ENCODE data around the gene SPEN.

GRCh38 chr1:15959424-15959823, 111.9 kb downstream of the SPEN start:
- TF ChIP-seq POLR2A (IDR thresholded peaks at IDR 0.05; ENCODE audit: low read length), result no peak
- no peak for TF ChIP-seq GATA1 (IDR thresholded peaks at IDR 0.05; ENCODE audit: low read depth, low read length)
